LNCAP (cell line): Measurements from ENCODE around the gene TJP1.

Experiments
- CTCF ChIP-seq: fragments of 450-650 bp; IDR thresholded peaks from 2 replicates; pipeline ENCODE4 v1.5.1; 2017; ENCODE audit warnings: mild to moderate bottlenecking

Gene TJP1

GRCh38 chr15:29822100-29822683 is at the start of gene TJP1:
TJP1 (minus strand) TSS chr15:29822468; CDS start chr15:29822028, 440 bp downstream.
- no peak for TF ChIP-seq CTCF

DNA sequence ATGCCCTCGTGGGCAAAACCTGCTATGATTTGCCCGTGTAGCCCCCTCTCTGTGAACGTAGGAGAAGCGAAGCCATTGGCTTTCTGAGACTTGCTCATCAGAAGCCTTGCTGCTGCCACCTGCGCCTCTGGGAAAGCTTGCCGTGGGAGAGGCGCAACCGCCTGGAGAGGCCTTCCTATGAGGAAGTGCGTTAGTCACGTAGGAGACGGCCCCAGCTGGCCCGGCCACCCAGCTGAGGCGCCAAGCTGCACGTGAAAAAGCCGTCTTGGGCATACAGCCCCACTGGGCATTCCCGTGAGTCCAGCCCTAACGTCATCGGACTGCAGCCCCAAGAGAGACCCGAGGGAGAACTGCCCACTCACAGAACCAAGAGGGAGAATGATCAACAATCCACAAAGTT is 49.1 kb upstream of the TJP1 start:
- TF ChIP-seq CTCF: no peak

GRCh38 chr15:29870495-29871151 is 48.4 kb upstream of the TJP1 start:
- TF ChIP-seq CTCF: no peak

DNA sequence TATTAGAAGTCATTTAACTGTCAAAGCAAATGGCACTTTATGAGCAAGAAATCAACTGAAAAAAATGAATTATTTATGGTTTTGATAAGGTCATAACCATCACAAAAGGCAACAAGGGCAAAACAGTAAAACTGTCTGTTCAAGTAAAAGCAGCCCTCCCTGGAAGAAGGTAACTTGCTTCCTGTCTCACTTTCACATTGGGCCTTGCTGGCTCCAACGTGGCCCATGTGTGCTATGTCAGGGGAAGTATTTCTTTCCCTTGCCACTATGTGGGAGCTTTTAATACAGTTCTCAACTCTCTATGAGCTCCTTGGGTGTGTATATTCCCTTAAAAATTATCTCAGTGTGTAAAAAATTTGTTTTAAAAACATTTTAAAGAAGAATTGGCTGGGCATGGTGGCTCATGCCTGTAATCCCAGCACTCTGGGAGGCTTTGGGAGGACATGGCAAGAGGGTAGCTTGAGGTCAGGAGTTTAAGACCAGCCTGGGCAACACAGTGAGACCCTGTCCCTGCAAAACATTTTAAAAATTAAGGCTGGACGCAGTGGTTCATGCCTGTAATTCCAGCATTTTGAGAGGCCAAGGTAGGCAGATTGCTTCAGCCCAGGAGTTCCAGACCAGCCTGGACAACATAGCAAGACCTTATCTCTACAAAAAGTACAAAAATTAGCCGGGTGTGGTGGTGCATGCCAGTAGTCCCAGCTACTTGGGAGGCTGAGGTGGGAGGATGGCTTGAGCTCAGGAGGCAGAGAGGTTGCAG is 45.2 kb upstream of the TJP1 start:
- TF ChIP-seq CTCF: no peak

DNA sequence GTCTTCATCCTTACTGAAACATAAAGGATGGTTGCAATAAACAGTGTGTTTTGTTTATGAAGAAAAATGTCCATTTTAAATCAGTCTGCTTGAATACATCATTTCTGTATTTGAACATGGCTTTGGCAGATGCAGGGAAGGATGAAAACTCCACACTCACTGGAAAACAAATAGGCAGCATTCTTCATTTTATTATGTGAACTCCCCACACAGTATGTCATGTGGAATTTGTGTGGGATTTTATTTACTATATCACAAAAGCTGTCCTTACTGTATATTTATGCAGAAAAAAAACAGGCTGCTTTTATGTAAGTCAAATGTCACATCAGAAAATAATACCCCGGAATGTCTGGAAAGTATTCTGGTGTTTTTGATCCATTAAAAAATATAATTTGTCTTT is 44.1 kb upstream of the TJP1 start:
- TF ChIP-seq CTCF: no peak

- TF ChIP-seq CTCF: no peak
Observed at GRCh38 chr15:29864501-29864900, 42.2 kb upstream of the TJP1 start.

- TF ChIP-seq CTCF: no peak
Observed at GRCh38 chr15:29863438-29863837, 41.2 kb upstream of the TJP1 start.
